HT1080 (cell line): Measurements from ENCODE around the gene LRRC74A. TPM values are rescaled to one million over a fixed set of nuclear protein-coding genes. Genes with fewer than 3 reads are reported as not detected.
"Not testable (repeated sequence)": the region's sequence is repeated elsewhere in the genome, so short reads cannot be mapped to it uniquely, and the experiment has no call there.

ENCODE experiments used
- DNase-seq: peaks from one replicate; pipeline ENCODE4 v3.0.0-alpha.2; 2015; ENCODE audit warnings: low read depth
- total RNA-seq: library from RNA; depleted of rRNA; stranded (reverse); fragments of >200 nt; shearing (Covaris generic); gene quantifications from 2 replicates; pipeline ENCODE4 v1.2.3, GENCODE V29; 2014

LRRC74A gene
- total RNA-seq, 1 experiment from 2014 or later: not detected

- no peak for DNase-seq
Measured at GRCh38 chr14:76884853-76885276, 58.7 kb downstream of the LRRC74A start.

- DNase-seq: no peak
Measured at GRCh38 chr14:76887191-76887590, 61.0 kb downstream of the LRRC74A start.

- no peak for DNase-seq
Measured at GRCh38 chr14:76891391-76891790, 65.2 kb downstream of the LRRC74A start.

- no peak for DNase-seq
Measured at GRCh38 chr14:76894308-76894707, 68.1 kb downstream of the LRRC74A start.

GRCh38 chr14:76898006-76898405 lies 71.8 kb downstream of the LRRC74A start:
- not testable (repeated sequence) for DNase-seq

- no peak for DNase-seq
Measured at GRCh38 chr14:76900682-76901081, 74.5 kb downstream of the LRRC74A start.

- no peak for DNase-seq
Measured at GRCh38 chr14:76901171-76902055, 75.2 kb downstream of the LRRC74A start.

GRCh38 chr14:76902591-76902990 lies 76.4 kb downstream of the LRRC74A start:
- no peak for DNase-seq

GRCh38 chr14:76904100-76904739 lies 78.0 kb downstream of the LRRC74A start:
- DNase-seq: peak; percentile 66

- peak; percentile 98 for DNase-seq
Measured at GRCh38 chr14:76904740-76905569, 78.7 kb downstream of the LRRC74A start.

- DNase-seq: no peak
Measured at GRCh38 chr14:76908834-76909233, 82.6 kb downstream of the LRRC74A start.

GRCh38 chr14:76909266-76909665 lies 83.1 kb downstream of the LRRC74A start:
- DNase-seq: no peak

- DNase-seq: no peak
Measured at GRCh38 chr14:76910371-76910890, 84.2 kb downstream of the LRRC74A start.

- no peak for DNase-seq
Measured at GRCh38 chr14:76911473-76911872, 85.3 kb downstream of the LRRC74A start.

- not testable (repeated sequence) for DNase-seq
Measured at GRCh38 chr14:76914533-76915081, 88.4 kb downstream of the LRRC74A start.

GRCh38 chr14:76916040-76916715 lies 90.0 kb downstream of the LRRC74A start:
- no peak for DNase-seq

- DNase-seq: peak; percentile 61
Measured at GRCh38 chr14:76917158-76917596, 91.0 kb downstream of the LRRC74A start.

GRCh38 chr14:76917745-76918255 lies 91.6 kb downstream of the LRRC74A start:
- no peak for DNase-seq

- DNase-seq: no peak
Measured at GRCh38 chr14:76918256-76918781, 92.1 kb downstream of the LRRC74A start.
